ENCODE measurements around the gene CD248.

CD248 gene

GRCh38 chr11:66340596-66341501 lies 24.0 kb upstream of the CD248 start:
- DNase-seq (ENCODE audit: low read depth in 2 of 3, low spot score in 2 of 3): no peak

- no peak for DNase-seq (ENCODE audit: low read depth in 2 of 3, low spot score in 2 of 3)
Measured at GRCh38 chr11:66339686-66340483, 23.0 kb upstream of the CD248 start.

GRCh38 chr11:66339162-66339675 lies 22.4 kb upstream of the CD248 start:
- no peak for DNase-seq (ENCODE audit: low read depth in 2 of 3, low spot score in 2 of 3)

- DNase-seq (ENCODE audit: low read depth in 2 of 3, low spot score in 2 of 3): no peak
Measured at GRCh38 chr11:66338276-66339161, 21.7 kb upstream of the CD248 start.

GRCh38 chr11:66337103-66337899 lies 20.5 kb upstream of the CD248 start:
- DNase-seq (ENCODE audit: low read depth in 2 of 3, low spot score in 2 of 3): no peak

- DNase-seq (ENCODE audit: low read depth in 2 of 3, low spot score in 2 of 3): peak; percentile 51 to 66 (median 60)
Measured at GRCh38 chr11:66336234-66337102, 19.6 kb upstream of the CD248 start, which contains the start of gene RIN1. Gene RIN1, minus strand, starts transcription at chr11:66336434. Its CDS starts 32 bp downstream, at chr11:66336402.

GRCh38 chr11:66335531-66336233 lies 18.8 kb upstream of the CD248 start:
- no peak for DNase-seq (ENCODE audit: low read depth in 2 of 3, low spot score in 2 of 3)

- no peak for DNase-seq (ENCODE audit: low read depth in 2 of 3, low spot score in 2 of 3)
Measured at GRCh38 chr11:66334605-66335442, 18.0 kb upstream of the CD248 start.

GRCh38 chr11:66333896-66334604 lies 17.2 kb upstream of the CD248 start:
- DNase-seq (ENCODE audit: low read depth in 2 of 3, low spot score in 2 of 3): no peak

GRCh38 chr11:66333220-66333877 lies 16.5 kb upstream of the CD248 start:
- no peak for DNase-seq (ENCODE audit: low read depth in 2 of 3, low spot score in 2 of 3)

GRCh38 chr11:66332371-66333219 lies 15.8 kb upstream of the CD248 start:
- no peak for DNase-seq (ENCODE audit: low read depth in 2 of 3, low spot score in 2 of 3)

GRCh38 chr11:66331542-66332370 lies 14.9 kb upstream of the CD248 start:
- no peak for DNase-seq (ENCODE audit: low read depth in 2 of 3, low spot score in 2 of 3)

GRCh38 chr11:66330931-66331330 lies 14.1 kb upstream of the CD248 start:
- DNase-seq (ENCODE audit: low read depth in 2 of 3, low spot score in 2 of 3): no peak

- DNase-seq (ENCODE audit: low read depth in 2 of 3, low spot score in 2 of 3): no peak
Measured at GRCh38 chr11:66329165-66329673, 12.4 kb upstream of the CD248 start.

Data from activated CD8-positive, alpha-beta memory T cell treated with anti-CD3 and anti-CD28 coated beads for 48 hours (primary cell).